ENCODE measurements around the gene ARL13B. TPM values are rescaled to one million over a fixed set of nuclear protein-coding genes. Genes with fewer than 3 reads are reported as not detected.

The ARL13B gene
- total RNA-seq, 2 donors from 2014 or later: 6.4 to 10.7 TPM

- no peak for DNase-seq (ENCODE audit: low spot score)
- Histone ChIP-seq H3K27ac (no peak overlapping the region), H3K9me3 (no peaks in the 10 kb centered on the region), H3K27me3 (replicated peaks; ENCODE audit: insufficient read depth) (no peaks in the 10 kb centered on the region), H3K4me3 (no peak overlapping the region), H3K36me3 (no peaks in the 10 kb centered on the region), H3K4me1 (replicated peaks) (no peaks in the 10 kb centered on the region)
- intact Hi-C loops (cut with DNase I): no loop called here
- TF ChIP-seq POLR2AphosphoS5 (IDR thresholded peaks at IDR 0.05) (no peak), POLR2A (IDR thresholded peaks at IDR 0.05) (no peak), CTCF (IDR thresholded peaks at IDR 0.05) (no peak)
- 97% methylated on average over 2 of the region's 2 CpGs for WGBS
Measured at GRCh38 chr3:94095111-94095510, 115.2 kb downstream of the ARL13B start.

GRCh38 chr3:94098452-94098851 lies 118.5 kb downstream of the ARL13B start:
- no peaks in the 10 kb centered on the region for H3K27me3 ChIP-seq (replicated peaks; ENCODE audit: insufficient read depth)
- H3K36me3 ChIP-seq: no peaks in the 10 kb centered on the region
- H3K4me3 ChIP-seq: no peak overlapping the region
- TF ChIP-seq POLR2AphosphoS5 (IDR thresholded peaks at IDR 0.05) (no peak), CTCF (IDR thresholded peaks at IDR 0.05) (no peak), POLR2A (IDR thresholded peaks at IDR 0.05) (no peak)
- no peak overlapping the region for H3K27ac ChIP-seq
- DNase-seq (ENCODE audit: low spot score): no peak
- no peaks in the 10 kb centered on the region for H3K4me1 ChIP-seq (replicated peaks)
- no peaks in the 10 kb centered on the region for H3K9me3 ChIP-seq
- WGBS: 88% methylated on average over 3 of the region's 3 CpGs
- intact Hi-C loops (cut with DNase I): no loop called here

GRCh38 chr3:94099311-94099710 lies 119.4 kb downstream of the ARL13B start:
- intact Hi-C loops (cut with DNase I): no loop called here
- Histone ChIP-seq H3K27ac (no peak overlapping the region), H3K27me3 (replicated peaks; ENCODE audit: insufficient read depth) (no peaks in the 10 kb centered on the region), H3K36me3 (no peaks in the 10 kb centered on the region), H3K9me3 (no peaks in the 10 kb centered on the region), H3K4me3 (no peak overlapping the region), H3K4me1 (replicated peaks) (no peaks in the 10 kb centered on the region)
- TF ChIP-seq POLR2AphosphoS5 (IDR thresholded peaks at IDR 0.05): no peak
- no peak for TF ChIP-seq CTCF (IDR thresholded peaks at IDR 0.05)
- TF ChIP-seq POLR2A (IDR thresholded peaks at IDR 0.05): no peak
- no peak for DNase-seq (ENCODE audit: low spot score)
- WGBS: 100% methylated on average over 1 of the region's 1 CpG

GRCh38 chr3:94101860-94102259 lies 121.9 kb downstream of the ARL13B start:
- intact Hi-C loops (cut with DNase I): no loop called here
- no peaks in the 10 kb centered on the region for H3K27me3 ChIP-seq (replicated peaks; ENCODE audit: insufficient read depth)
- no peaks in the 10 kb centered on the region for H3K4me1 ChIP-seq (replicated peaks)
- H3K4me3 ChIP-seq: no peak overlapping the region
- H3K9me3 ChIP-seq: no peaks in the 10 kb centered on the region
- H3K27ac ChIP-seq: no peak overlapping the region
- no peak for TF ChIP-seq CTCF (IDR thresholded peaks at IDR 0.05)
- no peak for TF ChIP-seq POLR2A (IDR thresholded peaks at IDR 0.05)
- TF ChIP-seq POLR2AphosphoS5 (IDR thresholded peaks at IDR 0.05): no peak
- no peaks in the 10 kb centered on the region for H3K36me3 ChIP-seq
- DNase-seq (ENCODE audit: low spot score): no peak
- whole genome bisulfite sequencing: 70% methylated on average over 4 of the region's 4 CpGs

Small RNA genes lying within 50 kb of the gene (small RNA-seq; reads per million reads assigned to genes)
- gene RF00019 (0 reads per million in 2 donors), gene RNU6-511P (0 reads per million in 2 donors)

Other genes starting within 250 kb of the ARL13B start
- 10 to 100 TPM; 17.7 to 26.6 TPM for gene PROS1, start 6.3 kb upstream of the ARL13B start, total RNA-seq
- gene STX19, start 48.4 kb downstream of the ARL13B start, total RNA-seq: 1 to 10 TPM in 1 of 2 donors, not detected in 1; 3.6 TPM
- 1 to 10 TPM; 7.6 to 7.8 TPM for gene DHFR2, start 82.8 kb downstream of the ARL13B start, total RNA-seq
- gene NSUN3, start 82.9 kb downstream of the ARL13B start, total RNA-seq: 10 to 100 TPM in 1 of 2 donors, 1 to 10 TPM in 1; 9.2 to 12.2 TPM

All from prostate gland (tissue), 2 donors.